ENCODE measurements around the gene IRF2BPL.

IRF2BPL gene

DNA sequence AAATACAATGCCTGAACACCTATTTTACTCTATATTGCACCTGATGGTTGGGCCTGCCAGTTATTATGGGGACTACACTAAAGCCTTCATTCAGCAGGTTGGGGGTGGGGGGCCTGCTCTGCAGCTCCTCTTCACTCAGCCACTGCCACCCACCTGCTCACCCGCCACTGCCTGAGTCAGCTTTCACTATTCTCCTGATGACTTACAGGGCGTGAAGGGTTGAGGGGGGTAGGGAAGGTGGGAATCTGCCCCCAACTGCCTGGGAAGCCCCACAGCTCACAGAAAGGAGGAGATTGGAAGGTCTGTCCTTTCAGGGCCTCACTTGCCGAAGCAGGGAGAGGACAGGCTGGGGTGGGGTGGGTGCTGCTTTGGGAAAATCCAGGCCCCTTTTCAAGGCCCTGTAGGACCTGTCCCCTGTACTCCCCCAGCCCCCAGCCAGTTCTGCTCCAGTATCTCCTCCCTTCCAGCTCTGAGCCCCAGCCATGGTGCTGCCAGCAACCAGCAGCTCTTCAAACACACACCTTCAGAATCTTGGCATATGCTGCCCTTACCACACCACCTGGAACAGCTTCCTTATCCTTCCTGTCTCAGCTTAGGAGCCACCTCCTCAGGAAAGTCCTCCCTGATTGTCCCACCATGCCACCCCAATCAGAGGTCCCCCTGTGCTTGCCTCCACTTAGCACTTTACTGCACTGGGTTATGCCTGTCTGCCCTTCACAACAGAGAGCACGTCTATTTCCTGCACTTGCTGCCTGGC, 33.1 kb downstream of the IRF2BPL start:
- TF ChIP-seq, protein P1, sequence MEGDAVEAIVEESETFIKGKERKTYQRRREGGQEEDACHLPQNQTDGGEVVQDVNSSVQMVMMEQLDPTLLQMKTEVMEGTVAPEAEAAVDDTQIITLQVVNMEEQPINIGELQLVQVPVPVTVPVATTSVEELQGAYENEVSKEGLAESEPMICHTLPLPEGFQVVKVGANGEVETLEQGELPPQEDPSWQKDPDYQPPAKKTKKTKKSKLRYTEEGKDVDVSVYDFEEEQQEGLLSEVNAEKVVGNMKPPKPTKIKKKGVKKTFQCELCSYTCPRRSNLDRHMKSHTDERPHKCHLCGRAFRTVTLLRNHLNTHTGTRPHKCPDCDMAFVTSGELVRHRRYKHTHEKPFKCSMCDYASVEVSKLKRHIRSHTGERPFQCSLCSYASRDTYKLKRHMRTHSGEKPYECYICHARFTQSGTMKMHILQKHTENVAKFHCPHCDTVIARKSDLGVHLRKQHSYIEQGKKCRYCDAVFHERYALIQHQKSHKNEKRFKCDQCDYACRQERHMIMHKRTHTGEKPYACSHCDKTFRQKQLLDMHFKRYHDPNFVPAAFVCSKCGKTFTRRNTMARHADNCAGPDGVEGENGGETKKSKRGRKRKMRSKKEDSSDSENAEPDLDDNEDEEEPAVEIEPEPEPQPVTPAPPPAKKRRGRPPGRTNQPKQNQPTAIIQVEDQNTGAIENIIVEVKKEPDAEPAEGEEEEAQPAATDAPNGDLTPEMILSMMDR (IDR thresholded peaks at IDR 0.05; ENCODE audit: borderline replicate concordance, control extremely low read depth, extremely low read depth, insufficient read depth, missing control alignments): no peak
- DNase-seq (ENCODE audit: low spot score): no peak
- in situ Hi-C loops (cut with MboI; ENCODE audit: low sequenced_read_pairs, unreplicated experiment): no loop called here

DNA sequence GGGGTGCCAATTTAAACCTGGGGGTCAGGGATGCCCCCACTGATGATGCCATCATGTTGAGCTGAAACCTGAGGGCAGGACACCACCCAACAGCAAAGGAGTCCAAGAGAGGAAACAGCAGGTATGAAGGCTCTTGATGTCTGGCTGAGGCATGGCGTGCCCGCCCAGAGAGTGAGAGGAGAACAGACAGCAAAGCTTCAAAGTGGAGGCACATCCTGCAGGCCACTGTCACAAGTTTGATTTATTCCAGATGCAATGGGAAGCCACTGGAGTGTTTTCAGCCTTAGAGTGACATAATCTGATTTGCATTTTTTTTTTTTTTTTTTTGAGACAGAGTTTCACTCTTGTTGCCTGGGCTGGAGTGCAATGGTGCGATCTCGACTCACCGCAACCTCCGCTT, 34.8 kb downstream of the IRF2BPL start:
- no peak for DNase-seq (ENCODE audit: low spot score)
- TF ChIP-seq, protein P1 (IDR thresholded peaks at IDR 0.05; ENCODE audit: borderline replicate concordance, control extremely low read depth, extremely low read depth, insufficient read depth, missing control alignments): no peak
- in situ Hi-C loops (cut with MboI; ENCODE audit: low sequenced_read_pairs, unreplicated experiment): no loop called here

DNA sequence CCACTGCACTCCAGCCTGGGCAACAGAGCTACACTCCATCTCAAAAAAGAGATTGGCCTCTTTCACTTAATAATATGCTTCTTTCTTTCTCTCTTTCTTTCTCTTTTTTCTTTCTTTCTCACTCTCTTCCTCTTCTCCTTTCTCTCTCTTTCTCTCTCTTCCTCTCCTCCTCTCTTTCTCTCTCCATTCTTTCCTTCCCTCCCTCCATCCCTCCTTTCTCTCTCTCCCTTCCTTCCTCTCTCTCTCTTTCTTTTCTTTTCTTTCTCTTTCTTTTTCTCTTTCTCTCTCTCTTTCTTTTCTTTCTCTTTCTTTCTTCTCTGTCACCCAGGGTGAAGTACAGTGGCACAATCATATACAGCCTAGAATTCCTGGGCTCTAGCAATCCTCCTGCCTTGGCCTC, 38.4 kb downstream of the IRF2BPL start:
- DNase-seq (ENCODE audit: low spot score): no peak
- in situ Hi-C loops (cut with MboI; ENCODE audit: low sequenced_read_pairs, unreplicated experiment): no loop called here
- TF ChIP-seq, protein P1 (IDR thresholded peaks at IDR 0.05; ENCODE audit: borderline replicate concordance, control extremely low read depth, extremely low read depth, insufficient read depth, missing control alignments): no peak

DNA sequence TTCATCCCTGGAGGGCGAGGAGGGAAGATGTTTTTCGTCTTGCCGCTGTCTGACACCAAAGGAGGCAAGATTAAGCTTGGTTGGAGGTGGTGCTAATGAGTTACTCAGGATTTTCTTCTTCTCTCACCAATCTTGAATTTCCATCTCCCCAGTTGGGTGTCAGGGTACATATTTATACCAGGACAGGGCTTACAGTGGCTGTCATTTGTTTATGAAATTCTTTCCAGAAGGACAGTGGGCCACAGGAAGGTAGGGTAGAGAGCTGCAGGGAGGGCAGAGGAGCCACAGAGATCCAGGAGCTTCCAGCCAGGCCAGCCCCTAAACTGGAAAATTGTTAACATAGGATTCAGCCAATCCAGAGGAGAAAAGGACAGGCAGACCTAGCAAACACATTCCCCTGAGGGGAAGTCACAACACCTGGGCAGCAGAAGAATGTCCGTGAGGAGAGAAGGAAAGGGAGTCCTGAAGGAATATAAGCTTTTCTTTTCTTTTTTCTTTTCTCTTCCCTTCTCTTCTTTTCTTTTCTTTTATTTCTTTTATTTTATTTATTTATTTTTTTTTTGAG, 40.5 kb downstream of the IRF2BPL start:
- TF ChIP-seq, protein P1 (IDR thresholded peaks at IDR 0.05; ENCODE audit: borderline replicate concordance, control extremely low read depth, extremely low read depth, insufficient read depth, missing control alignments): no peak
- no peak for DNase-seq (ENCODE audit: low spot score)
- in situ Hi-C loops (cut with MboI; ENCODE audit: low sequenced_read_pairs, unreplicated experiment): no loop called here

DNA sequence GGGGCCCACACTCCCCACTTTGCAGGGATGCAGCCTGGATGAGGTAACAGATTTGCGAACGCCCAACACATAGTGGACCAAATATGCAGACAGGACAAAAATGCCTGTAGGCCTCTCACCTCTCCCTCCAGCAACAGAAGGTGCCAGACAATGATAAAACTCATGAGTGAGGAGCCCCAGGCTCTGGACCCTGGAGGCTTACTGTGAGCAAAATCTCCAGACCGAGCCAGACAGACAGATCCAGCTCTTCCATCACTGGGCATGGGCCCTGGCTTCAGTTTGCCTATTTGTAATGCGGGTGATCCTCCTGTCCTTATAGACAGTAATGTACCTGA, 42.3 kb downstream of the IRF2BPL start:
- TF ChIP-seq, protein P1 (IDR thresholded peaks at IDR 0.05; ENCODE audit: borderline replicate concordance, control extremely low read depth, extremely low read depth, insufficient read depth, missing control alignments): no peak
- in situ Hi-C loops (cut with MboI; ENCODE audit: low sequenced_read_pairs, unreplicated experiment): no loop called here
- no peak for DNase-seq (ENCODE audit: low spot score)

DNA sequence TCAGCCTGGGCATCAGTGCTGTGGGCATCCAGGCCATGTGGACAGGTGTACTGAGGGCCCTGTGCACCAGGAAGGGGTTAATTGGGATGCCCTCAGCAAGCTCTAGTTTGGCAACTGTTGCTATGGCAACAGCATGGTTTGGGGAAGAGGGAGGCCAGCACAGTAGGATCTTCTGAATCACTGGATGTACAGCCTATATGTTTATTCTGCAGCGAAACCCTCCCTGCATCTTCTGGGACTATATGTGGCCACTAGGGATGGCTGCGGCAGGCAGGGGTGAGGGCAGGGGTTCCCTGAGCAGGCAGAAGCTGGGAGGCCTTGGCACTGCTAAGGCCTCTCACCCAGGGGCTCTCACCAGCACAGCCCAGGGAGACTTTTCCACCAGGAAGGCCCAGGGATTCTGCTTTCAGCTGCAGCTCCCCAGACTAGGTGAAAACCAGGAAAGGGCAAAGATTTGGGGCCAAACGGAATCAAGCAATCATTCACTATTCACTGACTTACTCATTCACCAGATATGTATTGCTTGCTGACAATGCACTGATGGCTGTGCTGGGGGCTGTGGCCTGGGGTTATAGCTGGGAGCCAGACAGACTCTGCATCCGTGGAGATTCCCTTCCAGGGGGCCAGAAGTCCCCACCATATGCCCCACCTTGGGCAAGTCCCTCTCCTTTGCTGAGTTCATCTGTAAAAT, 42.8 kb downstream of the IRF2BPL start:
- TF ChIP-seq, protein P1 (IDR thresholded peaks at IDR 0.05; ENCODE audit: borderline replicate concordance, control extremely low read depth, extremely low read depth, insufficient read depth, missing control alignments): no peak
- in situ Hi-C loops (cut with MboI; ENCODE audit: low sequenced_read_pairs, unreplicated experiment): no loop called here
- DNase-seq (ENCODE audit: low spot score): no peak

Data from GM13976 (cell line).